ENCODE results near the gene UTP15.
A peak's percentile ranks its signal among the peaks of the same experiment; 100 is the strongest.

The UTP15 gene

GRCh38 chr5:73565139-73565968 is at the start of gene UTP15, which contains the start of gene ANKRA2:
Gene UTP15, plus strand, starts transcription at chr5:73565743. Its CDS starts 1,602 bp downstream, at chr5:73567345.
Gene ANKRA2, minus strand, starts transcription at chr5:73565639. Its CDS starts 2,758 bp downstream, at chr5:73562881.
- DNase-seq: peak; percentile 96

GRCh38 chr5:73519531-73520283 is 45.8 kb upstream of the UTP15 start:
- DNase-seq: peak; percentile 74

GRCh38 chr5:73522989-73523388 is 42.6 kb upstream of the UTP15 start:
- DNase-seq: no peak

DNA sequence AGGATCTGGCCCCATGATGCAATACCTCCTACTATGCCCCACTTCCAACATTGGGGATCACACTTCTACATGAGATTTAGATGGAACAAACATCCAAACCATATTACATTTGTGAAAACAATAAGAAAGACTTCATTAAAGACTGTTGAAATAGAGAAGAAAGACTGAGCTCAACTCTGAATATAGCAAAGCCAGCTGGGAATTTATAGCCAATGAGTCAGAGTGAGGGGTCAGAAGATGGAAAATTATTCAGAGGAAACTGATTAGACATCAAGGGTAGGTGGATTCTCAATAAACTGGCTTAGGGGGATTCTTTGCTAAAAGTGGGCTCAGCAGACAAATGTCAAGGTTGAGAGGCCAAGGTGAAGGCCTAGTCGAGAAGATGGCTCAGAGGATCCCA is 41.7 kb upstream of the UTP15 start:
- DNase-seq: no peak

DNA sequence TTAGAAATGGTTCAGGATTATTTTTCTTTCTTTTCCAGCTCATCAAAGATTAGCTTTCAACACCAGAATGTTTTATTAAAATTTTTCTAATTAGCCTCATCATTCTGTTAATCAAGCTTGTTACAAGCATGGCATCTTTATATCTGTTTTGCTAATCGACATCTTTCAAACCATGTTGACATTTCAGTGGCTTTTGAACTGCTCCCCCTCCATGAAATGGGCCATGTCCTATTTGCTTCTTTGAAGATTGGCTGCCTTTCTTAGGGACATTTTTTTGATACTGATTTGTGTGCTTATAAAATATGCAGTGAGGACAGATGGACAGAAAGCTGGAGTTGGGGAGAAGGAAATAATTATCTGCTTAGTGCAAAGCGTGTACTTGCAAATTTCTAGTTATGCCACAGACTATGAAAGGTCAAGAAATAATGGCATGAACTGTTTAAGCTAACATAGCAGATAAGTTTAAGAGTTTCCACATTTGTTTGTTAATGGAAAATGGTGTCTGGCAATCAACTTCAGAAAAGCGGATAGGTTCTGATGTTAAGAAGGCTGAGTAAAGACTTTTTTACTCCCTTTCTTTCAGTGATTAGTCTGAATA is 39.8 kb upstream of the UTP15 start:
- DNase-seq: no peak

GRCh38 chr5:73528248-73528647 is 37.3 kb upstream of the UTP15 start:
- DNase-seq: no peak

DNA sequence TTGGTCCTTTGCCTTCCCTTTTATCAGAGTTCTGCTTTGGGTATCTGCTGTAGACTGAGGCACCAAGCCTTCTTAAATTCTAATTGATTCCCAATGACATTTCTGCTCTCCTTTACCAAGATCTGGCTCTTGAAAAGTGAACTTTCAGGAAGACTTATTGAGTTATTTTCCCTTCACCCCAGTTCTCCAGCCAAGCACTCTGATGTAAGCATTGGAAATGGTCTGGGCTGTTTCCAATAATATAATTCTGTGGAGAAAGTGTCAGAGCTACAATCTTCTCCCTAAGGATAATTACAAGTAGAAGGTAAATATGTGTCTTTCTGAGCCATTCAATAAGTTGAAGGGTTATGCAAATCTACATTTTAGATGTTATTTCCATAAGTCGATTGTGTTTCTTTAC is 36.5 kb upstream of the UTP15 start:
- no peak for DNase-seq

DNA sequence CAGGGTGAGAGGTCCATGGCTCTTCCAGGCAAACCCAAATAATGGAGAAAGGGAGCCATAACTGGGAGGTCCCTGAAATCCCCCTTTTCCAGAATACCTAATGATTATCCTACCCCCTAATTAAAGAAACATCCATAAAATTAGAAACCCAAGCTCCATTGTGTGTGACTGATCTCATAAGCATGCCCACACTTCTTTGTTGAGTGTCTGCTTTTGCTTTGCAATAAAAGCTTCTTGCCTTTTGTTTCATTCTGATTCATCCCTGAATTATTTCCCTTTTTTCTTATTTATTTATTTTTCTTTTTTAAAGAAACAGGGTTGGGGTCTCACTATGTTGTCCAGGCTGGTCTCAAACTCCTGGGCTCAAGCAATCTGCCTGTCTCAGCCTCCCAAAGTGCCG is 34.2 kb upstream of the UTP15 start:
- no peak for DNase-seq

DNA sequence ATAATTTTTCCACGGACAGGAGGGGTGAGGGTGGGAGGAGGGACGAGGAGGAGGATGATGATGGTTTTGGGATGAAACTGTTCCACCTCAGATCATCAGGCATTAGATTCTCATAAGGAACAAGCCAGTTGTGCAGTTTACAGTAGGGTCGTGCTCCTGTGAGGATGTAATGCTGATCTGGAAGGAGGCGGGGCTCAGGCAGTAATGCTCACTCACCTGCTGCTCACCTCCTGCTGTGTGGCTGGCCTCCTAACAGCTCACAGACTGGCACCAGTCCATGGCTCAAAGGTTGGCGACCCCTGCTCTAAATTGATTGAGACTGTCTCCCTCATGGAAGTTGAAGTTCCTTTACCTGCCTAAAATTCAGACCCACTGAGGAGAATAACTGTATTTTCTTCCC is 33.3 kb upstream of the UTP15 start:
- no peak for DNase-seq

DNA sequence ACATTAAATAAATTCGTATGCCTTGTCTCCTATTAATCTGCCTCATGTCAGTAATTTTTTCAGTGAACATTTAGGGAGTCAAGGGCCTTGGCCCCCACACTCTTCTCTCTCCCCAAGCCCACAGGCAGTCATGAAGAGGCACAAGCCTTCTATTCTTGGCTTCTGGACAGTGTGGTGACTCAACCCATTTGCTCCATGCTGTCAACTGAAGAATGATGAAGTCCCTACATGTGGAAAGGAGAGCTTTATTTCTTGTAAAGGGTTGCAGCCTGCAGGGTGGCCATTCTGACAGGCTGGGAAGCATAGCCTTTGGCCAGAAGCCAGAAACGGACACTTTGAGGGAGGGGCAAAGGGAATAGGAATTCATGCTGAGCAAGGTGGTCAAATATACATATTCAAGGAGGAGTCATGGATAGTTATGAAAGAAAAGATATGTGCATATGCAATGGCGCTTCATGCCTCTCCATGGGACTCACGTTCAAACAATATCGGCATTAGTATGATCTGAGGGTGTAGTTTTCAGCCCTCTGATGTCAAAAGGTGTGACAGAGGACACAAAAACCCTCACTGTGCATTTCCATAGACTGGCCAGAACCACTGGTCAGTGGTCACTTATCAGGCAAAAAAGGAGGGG is 31.4 kb upstream of the UTP15 start:
- no peak for DNase-seq

DNA sequence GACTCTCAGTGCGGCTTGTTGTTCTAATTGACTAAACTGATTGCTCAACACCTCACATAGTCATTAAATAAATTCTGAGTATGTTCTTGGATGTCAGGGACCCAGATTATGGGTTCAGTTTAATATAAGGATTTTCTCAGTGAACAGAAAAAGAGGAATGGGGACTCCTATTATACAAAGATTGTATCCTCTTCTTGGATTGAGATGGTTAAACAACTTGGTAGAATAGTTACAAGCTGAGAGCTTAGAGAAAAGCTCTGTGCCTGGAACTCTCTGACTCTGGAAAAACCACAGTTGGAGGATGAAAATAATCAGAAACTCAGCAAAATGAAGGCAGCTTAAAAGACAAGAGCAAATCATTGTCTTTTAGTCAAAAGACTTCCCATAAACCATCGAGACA is 30.6 kb upstream of the UTP15 start:
- DNase-seq: no peak

GRCh38 chr5:73539730-73540129 is 25.8 kb upstream of the UTP15 start:
- no peak for DNase-seq

DNA sequence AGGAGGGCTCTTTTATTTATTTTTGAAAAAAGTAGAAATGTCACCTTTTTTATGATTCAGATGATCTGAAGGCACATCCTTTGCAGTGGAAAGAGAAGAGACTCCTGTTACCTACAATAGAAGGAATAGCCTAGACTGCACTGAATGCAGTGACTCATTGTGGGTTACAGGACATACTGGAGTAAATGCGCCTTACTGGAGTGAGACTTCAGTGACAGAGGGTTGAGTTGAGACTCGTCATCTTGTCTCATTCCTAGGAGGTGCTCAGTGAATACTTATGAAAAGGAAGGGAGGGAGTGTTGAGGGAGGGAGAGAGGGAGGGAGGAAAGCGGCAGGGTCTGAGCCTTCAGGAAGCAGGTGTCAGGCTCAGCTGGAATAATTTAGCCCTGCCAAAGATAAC is 25.4 kb upstream of the UTP15 start:
- DNase-seq: peak; percentile 57

DNA sequence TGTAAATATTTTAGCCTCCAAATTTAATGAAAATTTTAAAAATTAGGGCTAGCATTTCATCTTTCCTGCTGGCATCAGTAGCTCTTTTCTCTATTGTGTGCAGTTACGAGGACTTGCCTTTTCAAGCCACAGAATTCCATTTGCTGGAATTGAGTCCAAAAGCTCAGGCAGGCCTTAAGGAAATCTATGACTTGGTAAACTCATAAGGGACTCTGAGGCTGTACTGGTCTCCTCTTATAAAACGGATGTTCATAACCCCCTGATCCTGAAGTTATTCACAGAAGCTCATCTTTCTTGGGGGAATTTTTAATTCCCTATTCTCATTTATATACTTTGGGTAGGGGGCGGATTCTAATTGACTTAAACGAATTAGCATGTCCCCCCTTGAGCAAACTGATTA is 23.5 kb upstream of the UTP15 start:
- DNase-seq: no peak

DNA sequence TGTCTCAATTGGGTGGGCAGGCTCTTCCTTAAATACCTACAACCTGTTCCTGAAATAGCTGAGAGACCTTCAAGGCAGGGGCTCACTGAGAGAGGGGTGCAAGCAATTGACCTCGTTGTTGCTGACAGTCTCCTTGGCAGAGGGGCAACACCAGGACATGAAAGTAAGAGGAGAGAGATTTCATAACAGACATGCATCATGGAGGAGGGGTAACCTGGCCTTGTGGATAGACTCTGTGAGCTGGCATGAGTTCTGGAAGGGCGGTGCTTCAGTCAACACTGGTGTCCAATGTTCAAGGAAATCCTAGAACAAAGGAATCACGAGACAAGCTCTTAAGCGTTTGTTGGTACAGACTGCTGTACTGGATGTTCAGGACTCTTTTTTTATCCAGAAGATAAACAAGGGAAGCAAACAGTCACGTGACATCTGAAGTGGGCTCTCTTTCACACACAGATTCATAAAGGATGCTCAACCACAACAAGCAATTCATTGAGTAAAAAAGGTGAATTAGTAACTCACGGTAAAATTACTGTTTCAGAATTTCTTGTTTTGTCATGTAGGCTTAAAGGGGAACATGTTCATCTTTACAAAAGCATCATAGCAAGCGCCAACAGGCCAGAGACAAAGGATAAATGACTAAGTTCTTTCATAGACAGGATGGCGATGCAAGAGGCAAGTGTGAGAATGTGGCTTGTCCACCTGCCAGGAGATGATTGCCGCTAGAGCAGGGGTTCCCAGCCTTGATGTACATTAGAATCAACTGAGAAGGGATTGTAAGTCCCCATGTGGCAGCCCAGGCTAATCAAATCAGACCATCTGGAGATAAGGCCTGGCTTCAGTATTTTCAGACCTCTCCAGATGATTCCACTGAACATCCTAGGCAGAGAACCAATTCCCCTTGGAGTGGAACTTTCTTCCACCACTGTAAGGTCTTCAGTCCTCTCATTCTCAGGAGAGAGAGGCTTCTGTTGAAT is 20.8 kb upstream of the UTP15 start:
- DNase-seq: no peak

GRCh38 chr5:73545403-73545779 is 20.2 kb upstream of the UTP15 start:
- DNase-seq: no peak

- DNase-seq: no peak
Measured at GRCh38 chr5:73550016-73550415, 15.5 kb upstream of the UTP15 start.

DNA sequence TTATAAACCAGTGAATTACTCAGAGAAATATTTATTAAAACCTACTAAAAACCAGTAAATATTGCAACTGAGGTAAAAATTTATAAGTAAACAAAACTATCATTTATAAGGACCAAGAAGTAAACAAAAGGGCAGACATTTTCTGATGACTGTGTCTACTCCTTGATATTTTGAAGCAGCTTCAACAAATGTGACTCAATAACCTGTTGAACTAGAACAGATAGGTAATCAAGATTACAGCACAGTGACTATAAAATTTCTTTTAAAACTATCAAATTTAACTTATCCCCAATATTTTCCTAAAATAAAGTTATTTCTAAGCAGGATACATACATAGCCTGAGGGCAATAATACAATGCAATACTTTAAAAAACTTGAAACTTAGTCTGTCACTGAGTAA is 12.9 kb upstream of the UTP15 start:
- DNase-seq: no peak

DNA sequence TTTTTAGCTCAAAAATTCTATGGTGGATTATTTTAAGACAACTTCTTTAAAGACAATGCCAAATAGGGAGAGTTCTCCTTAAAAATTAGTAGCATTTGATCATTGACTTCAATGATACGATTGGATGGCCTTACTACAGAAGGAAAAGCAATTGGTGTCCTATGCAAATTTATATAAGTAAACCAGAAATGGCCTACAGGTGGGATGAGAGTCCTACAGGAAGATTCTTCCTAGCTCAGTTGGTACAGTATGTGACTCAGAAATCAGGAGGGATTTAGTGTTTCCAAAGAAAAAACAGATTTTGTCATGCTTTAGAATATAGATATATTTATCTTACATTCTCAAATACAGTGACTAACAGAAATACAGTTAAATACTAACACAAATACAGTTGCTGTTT is 6.6 kb upstream of the UTP15 start:
- DNase-seq: no peak

- DNase-seq: no peak
Measured at GRCh38 chr5:73564018-73564417, 1.5 kb upstream of the UTP15 start.

GRCh38 chr5:73564675-73565074 is 868 bp upstream of the UTP15 start:
- no peak for DNase-seq

DNA sequence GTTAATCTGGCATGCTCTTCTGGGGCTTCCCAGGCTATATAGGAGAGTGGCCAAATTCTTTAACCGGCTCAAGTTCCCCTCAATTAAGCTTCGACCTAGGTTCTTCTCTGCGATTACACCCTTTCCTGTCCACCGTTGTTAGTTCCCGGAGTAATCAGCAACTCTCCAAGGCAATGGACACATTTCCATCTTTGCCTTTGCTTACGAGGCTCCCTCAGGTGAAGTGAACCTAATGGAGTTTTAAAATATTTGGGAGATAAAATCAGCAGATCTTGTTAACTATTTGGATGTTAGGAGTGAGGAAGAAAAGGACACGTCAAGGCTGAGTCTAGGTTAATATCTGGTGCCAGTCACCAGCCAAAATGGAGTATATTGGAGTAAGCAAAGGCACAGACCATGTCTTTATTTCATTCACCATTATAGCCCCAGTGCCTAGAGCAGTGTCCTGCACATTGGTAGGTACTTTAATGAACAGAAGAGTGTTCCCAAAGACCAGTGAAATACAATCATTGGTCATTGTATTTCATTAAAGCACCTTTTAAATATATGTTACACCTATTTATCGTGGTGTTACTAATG is 515 bp downstream of the UTP15 start:
- DNase-seq: no peak

All from kidney glomerular epithelial cell (primary cell).